ENCODE measurements around the gene KAT2A.

KAT2A gene

GRCh38 chr17:42120770-42121769 is at the start of gene KAT2A:
Gene KAT2A (minus strand): TSS chr17:42121367. CDS start chr17:42121304, 63 bp downstream.
- H3K27ac ChIP-seq: peak within 1 kb of the TSS; percentile 54
- peak within 1 kb of the TSS; percentile 88 for H3K4me3 ChIP-seq
- TF ChIP-seq EZH2 (IDR thresholded peaks at IDR 0.05): no peak
- TF ChIP-seq POLR2AphosphoS5 (IDR thresholded peaks at IDR 0.05; ENCODE audit: borderline replicate concordance, low read depth, low read length): peak; percentile 80; the same call in 1 of the 2 replicates
- no peak for TF ChIP-seq FOXP2 (optimal IDR thresholded peaks at IDR 0.05; ENCODE audit: control extremely low read depth, extremely low read length, insufficient read depth)
- no peak for DNase-seq (ENCODE audit: low read depth, low spot score)
- H3K36me3 ChIP-seq (ENCODE audit: insufficient read depth, low read length): peaks cover 34% of the 10 kb centered on the region
- H3K9me3 ChIP-seq (ENCODE audit: low read depth, low read length): no peaks in the 10 kb centered on the region
- peak within 1 kb of the TSS; percentile 90 for H3K9ac ChIP-seq (ENCODE audit: insufficient read length)

DNA sequence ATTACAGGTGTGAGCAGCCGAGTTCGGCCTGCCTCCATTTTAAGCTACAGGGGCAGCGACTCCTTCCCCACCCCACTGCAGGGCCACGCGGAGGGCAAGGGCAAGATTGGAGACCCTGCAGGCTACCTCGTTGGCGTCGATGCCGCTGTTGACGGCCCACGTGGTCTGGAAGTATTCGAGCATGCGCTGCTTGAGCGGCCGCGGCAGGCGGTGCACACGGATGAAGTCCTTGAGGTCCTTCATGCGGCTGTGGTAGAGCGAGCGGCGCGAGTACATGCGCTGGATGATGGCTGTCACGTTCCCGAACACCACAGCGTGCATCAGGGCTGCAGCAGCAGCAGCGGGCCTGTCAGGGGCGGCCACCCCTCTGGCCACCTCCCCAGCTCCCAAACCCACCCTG is 48.2 kb upstream of the KAT2A start:
- Histone ChIP-seq H3K9me3 (ENCODE audit: low read depth, low read length) (no peaks in the 10 kb centered on the region), H3K36me3 (ENCODE audit: insufficient read depth, low read length) (no peaks in the 10 kb centered on the region), H3K4me3 (no peak overlapping the region), H3K27ac (no peak overlapping the region), H3K9ac (ENCODE audit: insufficient read length) (no peak overlapping the region)
- no peak for DNase-seq (ENCODE audit: low read depth, low spot score)
- TF ChIP-seq POLR2AphosphoS5 (IDR thresholded peaks at IDR 0.05; ENCODE audit: borderline replicate concordance, low read depth, low read length) (no peak), FOXP2 (optimal IDR thresholded peaks at IDR 0.05; ENCODE audit: control extremely low read depth, extremely low read length, insufficient read depth) (no peak), EZH2 (IDR thresholded peaks at IDR 0.05) (no peak)

DNA sequence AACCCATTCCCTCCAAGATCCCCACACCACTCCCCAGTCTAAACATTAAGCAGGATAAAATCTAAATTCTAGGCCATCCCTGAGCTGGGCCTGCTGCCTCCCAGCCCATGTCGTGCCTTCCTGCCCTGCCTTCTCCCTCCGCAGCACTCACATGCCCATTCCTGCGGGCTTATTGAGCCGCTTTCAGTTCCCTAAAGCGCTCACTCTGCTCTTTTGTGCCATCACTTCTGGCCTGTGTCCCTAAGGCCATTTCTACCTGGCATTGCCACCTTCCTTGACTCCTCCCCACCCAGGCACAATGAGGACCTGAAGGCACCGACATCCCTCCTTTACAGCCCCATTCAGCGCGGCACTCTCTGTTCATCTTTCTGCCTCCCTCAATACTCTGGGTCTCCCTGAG is 46.6 kb upstream of the KAT2A start:
- TF ChIP-seq POLR2AphosphoS5 (IDR thresholded peaks at IDR 0.05; ENCODE audit: borderline replicate concordance, low read depth, low read length) (no peak), FOXP2 (optimal IDR thresholded peaks at IDR 0.05; ENCODE audit: control extremely low read depth, extremely low read length, insufficient read depth) (no peak), EZH2 (IDR thresholded peaks at IDR 0.05) (no peak)
- H3K27ac ChIP-seq: no peak overlapping the region
- H3K36me3 ChIP-seq (ENCODE audit: insufficient read depth, low read length): no peaks in the 10 kb centered on the region
- no peak overlapping the region for H3K4me3 ChIP-seq
- no peak for DNase-seq (ENCODE audit: low read depth, low spot score)
- H3K9me3 ChIP-seq (ENCODE audit: low read depth, low read length): no peaks in the 10 kb centered on the region
- H3K9ac ChIP-seq (ENCODE audit: insufficient read length): no peak overlapping the region

GRCh38 chr17:42166196-42166763 is 45.1 kb upstream of the KAT2A start:
- no peak overlapping the region for H3K9ac ChIP-seq (ENCODE audit: insufficient read length)
- TF ChIP-seq FOXP2 (optimal IDR thresholded peaks at IDR 0.05; ENCODE audit: control extremely low read depth, extremely low read length, insufficient read depth) (no peak), POLR2AphosphoS5 (IDR thresholded peaks at IDR 0.05; ENCODE audit: borderline replicate concordance, low read depth, low read length) (no peak), EZH2 (IDR thresholded peaks at IDR 0.05) (no peak)
- no peak overlapping the region for H3K4me3 ChIP-seq
- H3K9me3 ChIP-seq (ENCODE audit: low read depth, low read length): no peaks in the 10 kb centered on the region
- H3K27ac ChIP-seq: no peak overlapping the region
- no peaks in the 10 kb centered on the region for H3K36me3 ChIP-seq (ENCODE audit: insufficient read depth, low read length)
- DNase-seq (ENCODE audit: low read depth, low spot score): no peak

DNA sequence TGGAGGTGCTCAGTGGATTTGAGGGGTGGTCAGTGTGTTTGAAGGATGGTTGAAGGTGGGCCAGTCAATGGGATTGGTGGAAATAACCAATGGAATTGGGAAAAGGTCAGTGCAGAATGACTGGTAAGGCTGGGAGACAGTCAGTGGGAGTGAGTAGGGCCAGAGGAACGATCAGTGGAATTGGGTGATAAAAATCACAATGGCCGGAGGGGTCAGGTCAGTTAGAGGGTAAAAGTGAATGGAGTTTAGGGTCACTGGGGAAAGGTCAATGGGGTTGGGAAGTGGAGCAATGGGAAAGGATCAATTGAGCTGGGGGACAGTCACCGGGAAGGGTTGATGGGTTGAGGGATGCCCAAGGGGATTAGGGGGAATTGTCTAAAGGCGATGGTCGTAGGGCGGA is 44.6 kb upstream of the KAT2A start:
- Histone ChIP-seq H3K27ac (no peak overlapping the region), H3K36me3 (ENCODE audit: insufficient read depth, low read length) (no peaks in the 10 kb centered on the region), H3K9me3 (ENCODE audit: low read depth, low read length) (no peaks in the 10 kb centered on the region), H3K9ac (ENCODE audit: insufficient read length) (no peak overlapping the region), H3K4me3 (no peak overlapping the region)
- TF ChIP-seq EZH2 (IDR thresholded peaks at IDR 0.05) (no peak), POLR2AphosphoS5 (IDR thresholded peaks at IDR 0.05; ENCODE audit: borderline replicate concordance, low read depth, low read length) (no peak), FOXP2 (optimal IDR thresholded peaks at IDR 0.05; ENCODE audit: control extremely low read depth, extremely low read length, insufficient read depth) (no peak)
- no peak for DNase-seq (ENCODE audit: low read depth, low spot score)

- Histone ChIP-seq H3K9me3 (ENCODE audit: low read depth, low read length) (no peaks in the 10 kb centered on the region), H3K36me3 (ENCODE audit: insufficient read depth, low read length) (no peaks in the 10 kb centered on the region), H3K9ac (ENCODE audit: insufficient read length) (no peak overlapping the region), H3K4me3 (no peak overlapping the region), H3K27ac (no peak overlapping the region)
- no peak for DNase-seq (ENCODE audit: low read depth, low spot score)
- TF ChIP-seq POLR2AphosphoS5 (IDR thresholded peaks at IDR 0.05; ENCODE audit: borderline replicate concordance, low read depth, low read length) (no peak), EZH2 (IDR thresholded peaks at IDR 0.05) (no peak), FOXP2 (optimal IDR thresholded peaks at IDR 0.05; ENCODE audit: control extremely low read depth, extremely low read length, insufficient read depth) (no peak)
These were observed 42.7 kb upstream of the KAT2A start for GRCh38 chr17:42163696-42164407.

- no peak overlapping the region for H3K27ac ChIP-seq
- H3K9me3 ChIP-seq (ENCODE audit: low read depth, low read length): no peaks in the 10 kb centered on the region
- TF ChIP-seq EZH2 (IDR thresholded peaks at IDR 0.05): no peak
- no peak for TF ChIP-seq POLR2AphosphoS5 (IDR thresholded peaks at IDR 0.05; ENCODE audit: borderline replicate concordance, low read depth, low read length)
- TF ChIP-seq FOXP2 (optimal IDR thresholded peaks at IDR 0.05; ENCODE audit: control extremely low read depth, extremely low read length, insufficient read depth): no peak
- no peak overlapping the region for H3K9ac ChIP-seq (ENCODE audit: insufficient read length)
- no peaks in the 10 kb centered on the region for H3K36me3 ChIP-seq (ENCODE audit: insufficient read depth, low read length)
- no peak overlapping the region for H3K4me3 ChIP-seq
- DNase-seq (ENCODE audit: low read depth, low spot score): no peak
These were observed 41.9 kb upstream of the KAT2A start for GRCh38 chr17:42163113-42163512.

- no peak for DNase-seq (ENCODE audit: low read depth, low spot score)
- no peak overlapping the region for H3K4me3 ChIP-seq
- H3K27ac ChIP-seq: no peak overlapping the region
- no peak overlapping the region for H3K9ac ChIP-seq (ENCODE audit: insufficient read length)
- H3K9me3 ChIP-seq (ENCODE audit: low read depth, low read length): no peaks in the 10 kb centered on the region
- H3K36me3 ChIP-seq (ENCODE audit: insufficient read depth, low read length): no peaks in the 10 kb centered on the region
- TF ChIP-seq EZH2 (IDR thresholded peaks at IDR 0.05) (no peak), FOXP2 (optimal IDR thresholded peaks at IDR 0.05; ENCODE audit: control extremely low read depth, extremely low read length, insufficient read depth) (no peak), POLR2AphosphoS5 (IDR thresholded peaks at IDR 0.05; ENCODE audit: borderline replicate concordance, low read depth, low read length) (no peak)
These were observed 39.4 kb upstream of the KAT2A start for GRCh38 chr17:42160531-42160910.

Data from SK-N-MC (cell line).